Tibial nerve (tissue), 4 donors: Measurements from ENCODE around the gene RPP14. TPM values are rescaled to one million over a fixed set of nuclear protein-coding genes. Genes with fewer than 3 reads are reported as not detected.

Source experiments
- DNase-seq, 2 donors: peaks; one replicate each; pipeline ENCODE4 v3.0.0-alpha.2; 2019; ENCODE audit warnings: low spot score in 2 of 2
- H3K27ac ChIP-seq, 4 donors: fragments of 200-600 bp; sonication (generic) in 3 of 4; one replicate each; pipeline ENCODE4 v1.5.1; 2017 to 2019; ENCODE audit warnings: mild to moderate bottlenecking in 1 of 4
- H3K27me3 ChIP-seq, 2 donors: fragments of 200-600 bp; sonication (generic) in 1 of 2; one replicate each; pipeline versions ENCODE4 v1.5.1 to v1.6.0; 2017 to 2019
- H3K36me3 ChIP-seq, 3 donors: fragments of 200-600 bp; sonication (generic); one replicate each; pipeline ENCODE4 v1.5.1; 2018 to 2019
- H3K4me1 ChIP-seq, 4 donors: fragments of 200-600 bp; sonication (generic) in 3 of 4; one replicate each; pipeline ENCODE4 v1.5.1; 2017 to 2019
- H3K4me3 ChIP-seq, 4 donors: fragments of 200-600 bp; sonication (generic) in 3 of 4; one replicate each; pipeline ENCODE4 v1.5.1; 2017 to 2019; ENCODE audit warnings: mild to moderate bottlenecking in 1 of 4, moderate library complexity in 1 of 4
- H3K9me3 ChIP-seq, 4 donors: fragments of 200-600 bp; sonication (generic) in 3 of 4; one replicate each; pipeline ENCODE4 v1.5.1; 2017 to 2019
- EP300 ChIP-seq, 2 donors: sonication (generic); formaldehyde crosslinking; IDR thresholded peaks; one replicate each; pipeline ENCODE4 v1.6.1; 2017; ENCODE audit warnings: antibody characterized with exemption in 2 of 2, mild to moderate bottlenecking in 1 of 2
- POLR2A ChIP-seq, 2 donors: fragments of 450-650 bp; IDR thresholded peaks; one replicate each; pipeline ENCODE4 v1.6.1; 2017; ENCODE audit warnings: antibody characterized with exemption in 2 of 2, mild to moderate bottlenecking in 2 of 2, moderate library complexity in 2 of 2
- WGBS, 2 donors: methylation state at CpG; one replicate each; pipeline ENCODE4 v1.1.5; 2018; 5-methylcytosine and 5-hydroxymethylcytosine counted together
- total RNA-seq, 4 donors: library from RNA; depleted of rRNA; stranded (reverse); fragments of >200 nt; gene quantifications; one replicate each; pipeline ENCODE4 v1.1.0, GENCODE V29; 2016
- TF ChIP-seq, protein P1 (sequence below), 5 experiments: fragments of 200-600 bp in 3 of 5; fragments of 450-650 bp in 2 of 5; sonication (generic) in 3 of 5; IDR thresholded peaks; one replicate each; pipeline ENCODE4 v1.5.1; 2016 to 2019; ENCODE audit warnings: antibody characterized with exemption in 5 of 5, mild to moderate bottlenecking in 3 of 5, moderate library complexity in 2 of 5

Gene RPP14
- total RNA-seq, 4 donors from 2014 or later, result 5.7 to 14.0 (median 8.6) TPM

DNA sequence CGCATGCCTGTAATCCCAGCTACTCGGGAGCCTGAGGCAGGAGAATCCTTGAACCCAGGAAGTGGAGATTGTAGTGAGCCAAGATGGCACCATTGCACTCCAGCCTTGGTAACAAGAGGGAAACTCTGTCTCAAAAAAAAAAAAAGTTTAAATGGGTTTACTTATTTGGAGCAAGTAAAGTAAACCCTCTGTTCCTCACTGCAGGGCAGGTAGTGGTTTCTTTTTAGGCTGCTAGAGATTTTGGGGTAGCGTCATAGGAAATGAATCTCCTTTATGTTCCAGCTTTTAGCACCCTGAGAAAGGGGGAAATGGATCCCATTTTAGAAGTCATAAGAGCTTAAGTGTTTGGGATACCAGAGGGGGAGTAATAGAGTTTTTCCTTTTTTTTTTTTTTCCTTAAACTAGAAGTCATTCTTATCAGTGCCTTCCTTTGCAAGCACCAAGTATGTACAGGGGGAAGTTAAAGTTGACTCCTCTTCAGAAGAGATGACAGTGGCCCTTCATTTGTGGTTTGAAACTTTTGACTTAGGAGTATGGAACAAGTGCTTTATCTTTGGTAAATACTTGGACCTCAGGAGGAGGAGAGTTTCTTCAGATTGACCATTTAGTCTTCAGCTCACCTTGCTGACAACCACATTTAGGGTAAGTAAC is 34.7 kb downstream of the RPP14 start:
- no peaks in the 10 kb centered on the region for H3K27me3 ChIP-seq
- 96 to 99% methylated on average over 3 of the region's 3 CpGs for WGBS, 2 donors
- no peak for TF ChIP-seq EP300 (IDR thresholded peaks at IDR 0.05)
- TF ChIP-seq POLR2A (IDR thresholded peaks at IDR 0.05), result no peak
- TF ChIP-seq, protein P1, sequence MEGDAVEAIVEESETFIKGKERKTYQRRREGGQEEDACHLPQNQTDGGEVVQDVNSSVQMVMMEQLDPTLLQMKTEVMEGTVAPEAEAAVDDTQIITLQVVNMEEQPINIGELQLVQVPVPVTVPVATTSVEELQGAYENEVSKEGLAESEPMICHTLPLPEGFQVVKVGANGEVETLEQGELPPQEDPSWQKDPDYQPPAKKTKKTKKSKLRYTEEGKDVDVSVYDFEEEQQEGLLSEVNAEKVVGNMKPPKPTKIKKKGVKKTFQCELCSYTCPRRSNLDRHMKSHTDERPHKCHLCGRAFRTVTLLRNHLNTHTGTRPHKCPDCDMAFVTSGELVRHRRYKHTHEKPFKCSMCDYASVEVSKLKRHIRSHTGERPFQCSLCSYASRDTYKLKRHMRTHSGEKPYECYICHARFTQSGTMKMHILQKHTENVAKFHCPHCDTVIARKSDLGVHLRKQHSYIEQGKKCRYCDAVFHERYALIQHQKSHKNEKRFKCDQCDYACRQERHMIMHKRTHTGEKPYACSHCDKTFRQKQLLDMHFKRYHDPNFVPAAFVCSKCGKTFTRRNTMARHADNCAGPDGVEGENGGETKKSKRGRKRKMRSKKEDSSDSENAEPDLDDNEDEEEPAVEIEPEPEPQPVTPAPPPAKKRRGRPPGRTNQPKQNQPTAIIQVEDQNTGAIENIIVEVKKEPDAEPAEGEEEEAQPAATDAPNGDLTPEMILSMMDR (IDR thresholded peaks at IDR 0.05), result no peak
- H3K27ac ChIP-seq, result no peak overlapping the region
- H3K36me3 ChIP-seq, result peaks cover 0 to 21% (median 0%) of the 10 kb centered on the region in 3 donors
- peaks cover 0 to 21% (median 9%) of the 10 kb centered on the region in 4 donors for H3K4me1 ChIP-seq
- no peak for DNase-seq
- no peaks in the 10 kb centered on the region for H3K9me3 ChIP-seq
- H3K4me3 ChIP-seq, result no peak overlapping the region

- no peak for DNase-seq
- TF ChIP-seq POLR2A (IDR thresholded peaks at IDR 0.05), result no peak
- TF ChIP-seq, protein P1 (IDR thresholded peaks at IDR 0.05), result no peak
- TF ChIP-seq EP300 (IDR thresholded peaks at IDR 0.05), result no peak
- 77 to 88% methylated on average over 3 of the region's 3 CpGs for WGBS, 2 donors
- no peaks in the 10 kb centered on the region for H3K27me3 ChIP-seq
- peaks cover 0 to 21% (median 0%) of the 10 kb centered on the region in 3 donors for H3K36me3 ChIP-seq
- H3K9me3 ChIP-seq, result no peaks in the 10 kb centered on the region
- H3K4me3 ChIP-seq, result no peak overlapping the region
- H3K4me1 ChIP-seq, result peaks cover 0 to 16% (median 6%) of the 10 kb centered on the region in 4 donors
- H3K27ac ChIP-seq, result no peak overlapping the region
These were observed 35.3 kb downstream of the RPP14 start for GRCh38 chr3:58341376-58341775.

DNA sequence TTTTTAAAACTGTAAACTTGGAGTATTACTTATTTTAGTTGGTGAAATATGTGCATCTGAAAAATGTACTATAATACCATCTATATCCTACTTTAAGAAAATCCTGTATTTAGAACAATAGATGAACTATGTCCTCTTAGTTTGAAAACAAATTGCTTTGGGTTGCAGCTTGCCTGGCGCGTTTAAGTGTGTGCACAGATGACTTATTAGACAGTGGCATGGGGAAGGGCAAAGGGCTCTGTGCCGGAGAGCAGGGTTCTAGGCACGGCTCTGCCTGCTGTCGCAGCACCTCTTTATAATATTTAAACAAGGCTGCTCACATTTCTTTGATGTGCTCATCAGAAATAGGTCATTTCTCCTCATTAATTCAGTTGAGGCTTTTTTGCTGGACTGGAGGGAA is 36.6 kb downstream of the RPP14 start:
- Histone ChIP-seq H3K36me3 (peaks cover 0 to 21% (median 0%) of the 10 kb centered on the region in 3 donors), H3K4me3 (no peak overlapping the region), H3K27ac (no peak overlapping the region), H3K4me1 (peaks cover 0 to 10% (median 2%) of the 10 kb centered on the region in 4 donors), H3K9me3 (no peaks in the 10 kb centered on the region), H3K27me3 (no peaks in the 10 kb centered on the region)
- no peak for DNase-seq
- 53 to 60% methylated on average over 5 of the region's 5 CpGs for WGBS, 2 donors
- TF ChIP-seq EP300 (IDR thresholded peaks at IDR 0.05) (no peak), POLR2A (IDR thresholded peaks at IDR 0.05) (no peak)
- TF ChIP-seq, protein P1 (IDR thresholded peaks at IDR 0.05), result no peak

DNA sequence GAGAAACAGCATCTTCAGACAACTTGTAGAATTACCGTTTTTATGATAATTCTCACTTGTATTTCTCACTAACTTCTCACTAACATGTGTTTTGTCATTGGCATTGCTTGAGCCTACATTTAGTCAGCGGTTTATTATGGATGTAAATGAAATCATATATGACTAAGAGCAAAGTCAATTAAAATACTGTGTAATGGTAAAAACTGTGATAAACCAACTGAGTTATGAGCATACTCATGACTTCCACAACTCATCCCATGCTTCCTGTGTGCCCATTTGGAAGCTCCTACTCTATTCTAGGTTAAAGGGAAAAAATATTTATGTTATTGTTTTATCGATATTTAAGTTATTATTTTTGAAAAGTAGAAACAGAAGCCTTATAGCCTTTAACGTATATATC is 39.4 kb downstream of the RPP14 start:
- H3K27ac ChIP-seq, result no peak overlapping the region
- H3K4me3 ChIP-seq, result no peak overlapping the region
- WGBS, 2 donors, result 93 to 96% methylated on average over 4 of the region's 4 CpGs
- H3K27me3 ChIP-seq, result no peaks in the 10 kb centered on the region
- peaks cover 0 to 16% (median 2%) of the 10 kb centered on the region in 4 donors for H3K4me1 ChIP-seq
- DNase-seq, result no peak
- no peaks in the 10 kb centered on the region for H3K9me3 ChIP-seq
- TF ChIP-seq, protein P1 (IDR thresholded peaks at IDR 0.05), result no peak
- TF ChIP-seq POLR2A (IDR thresholded peaks at IDR 0.05), result no peak
- peaks cover 0 to 11% (median 0%) of the 10 kb centered on the region in 3 donors for H3K36me3 ChIP-seq

DNA sequence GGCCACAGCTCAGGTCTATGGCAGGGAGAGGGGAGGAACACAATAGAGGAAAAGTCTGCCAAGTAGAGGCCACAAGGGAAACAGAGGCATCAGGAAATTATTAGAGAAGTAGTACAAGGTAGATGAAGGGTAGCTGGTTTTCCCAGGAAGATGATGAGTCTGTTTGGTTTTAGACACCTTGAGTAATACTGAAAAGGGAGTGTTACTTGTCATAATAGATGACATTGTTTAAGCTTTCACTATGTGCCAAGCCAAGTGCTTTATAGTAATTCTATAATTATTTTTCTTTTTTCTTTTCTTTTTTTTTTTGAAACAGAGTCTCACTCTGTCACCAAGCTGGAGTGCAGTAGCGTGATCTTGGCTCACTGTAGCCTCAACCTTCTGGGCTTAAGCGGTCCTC is 40.3 kb downstream of the RPP14 start:
- H3K36me3 ChIP-seq, result peaks cover 0 to 11% (median 0%) of the 10 kb centered on the region in 3 donors
- H3K27me3 ChIP-seq, result no peaks in the 10 kb centered on the region
- no peak overlapping the region for H3K27ac ChIP-seq
- peaks cover 0 to 22% (median 6%) of the 10 kb centered on the region in 4 donors for H3K4me1 ChIP-seq
- DNase-seq, result no peak
- WGBS, 2 donors, result 90 to 96% methylated on average over 2 of the region's 2 CpGs
- TF ChIP-seq EP300 (IDR thresholded peaks at IDR 0.05) (no peak), POLR2A (IDR thresholded peaks at IDR 0.05) (no peak)
- TF ChIP-seq, protein P1 (IDR thresholded peaks at IDR 0.05), result no peak
- no peaks in the 10 kb centered on the region for H3K9me3 ChIP-seq
- H3K4me3 ChIP-seq, result no peak overlapping the region
